Measurements from ENCODE around the gene RAB6A.

The RAB6A gene

DNA sequence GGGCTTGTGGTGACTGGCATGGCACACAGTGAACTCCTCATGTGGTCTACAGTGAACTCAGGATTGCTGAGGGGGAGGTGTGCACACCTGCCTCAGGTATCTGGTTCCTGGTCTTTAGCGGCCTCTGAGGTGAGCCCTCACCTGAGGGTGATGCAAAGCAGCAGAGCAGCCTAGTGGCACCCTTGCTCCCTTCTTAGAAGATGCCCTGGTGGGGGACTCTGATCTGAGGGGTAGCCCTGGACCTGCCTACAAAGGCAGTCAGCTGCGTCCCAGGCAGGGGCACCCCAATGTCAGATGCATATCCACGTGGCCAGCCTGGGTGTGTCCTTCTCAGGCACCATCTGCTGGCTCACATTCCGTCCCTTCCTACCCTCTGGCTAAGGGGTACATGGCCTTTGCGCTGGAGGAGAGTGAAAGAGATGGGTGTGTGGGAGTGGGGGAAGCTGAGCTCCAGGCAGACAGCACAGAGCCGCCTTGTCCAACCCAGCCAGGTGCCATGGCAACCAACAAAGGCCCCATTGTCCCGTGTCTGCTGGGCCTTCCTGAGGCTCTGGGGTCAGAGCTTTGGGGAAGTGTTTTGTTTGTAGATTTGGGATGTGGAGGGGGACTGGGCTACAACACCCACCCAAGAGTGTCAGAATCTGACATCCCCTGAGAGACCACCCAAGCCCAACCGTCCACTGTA is 108.7 kb downstream of the RAB6A start:
- no peak for DNase-seq

DNA sequence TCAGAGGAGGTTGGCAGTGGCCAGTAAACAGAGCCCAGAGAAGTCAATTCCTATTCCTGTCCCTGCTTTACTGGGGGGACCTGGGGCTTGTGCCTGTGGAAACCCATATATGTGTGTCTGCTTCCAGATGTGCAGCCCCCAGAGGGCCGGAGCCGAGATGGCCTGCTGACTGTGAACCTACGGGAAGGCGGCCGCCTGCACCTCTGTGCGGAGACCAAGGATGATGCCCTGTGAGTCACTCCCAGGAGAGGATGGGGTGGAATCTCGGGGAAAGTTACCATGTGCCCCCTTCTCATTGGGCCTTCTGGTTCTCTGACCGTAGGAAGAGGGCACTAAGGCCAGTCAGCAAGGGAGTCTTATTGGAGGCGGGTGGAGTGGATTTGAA is 109.2 kb downstream of the RAB6A start:
- no peak for DNase-seq

DNA sequence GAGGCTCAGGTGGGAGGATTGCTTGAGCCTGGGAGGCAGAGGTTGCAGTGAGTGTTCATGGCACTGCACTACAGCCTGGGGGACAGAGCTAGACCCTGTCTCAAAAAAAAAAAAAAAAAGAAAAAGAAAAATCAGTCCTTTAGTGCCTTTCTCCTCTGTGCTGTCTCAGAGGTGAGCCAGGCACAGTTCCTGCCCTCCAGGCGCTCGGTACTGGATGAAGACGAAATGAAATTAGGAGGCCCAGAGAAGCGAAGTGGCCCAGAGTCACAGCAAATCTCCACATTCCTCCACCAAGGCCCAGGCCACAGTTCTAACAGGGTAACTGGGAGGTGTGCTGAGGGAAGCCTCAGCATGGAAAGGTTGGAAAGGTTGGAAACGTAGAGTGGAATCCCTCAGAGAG is 109.6 kb downstream of the RAB6A start:
- DNase-seq: no peak

DNA sequence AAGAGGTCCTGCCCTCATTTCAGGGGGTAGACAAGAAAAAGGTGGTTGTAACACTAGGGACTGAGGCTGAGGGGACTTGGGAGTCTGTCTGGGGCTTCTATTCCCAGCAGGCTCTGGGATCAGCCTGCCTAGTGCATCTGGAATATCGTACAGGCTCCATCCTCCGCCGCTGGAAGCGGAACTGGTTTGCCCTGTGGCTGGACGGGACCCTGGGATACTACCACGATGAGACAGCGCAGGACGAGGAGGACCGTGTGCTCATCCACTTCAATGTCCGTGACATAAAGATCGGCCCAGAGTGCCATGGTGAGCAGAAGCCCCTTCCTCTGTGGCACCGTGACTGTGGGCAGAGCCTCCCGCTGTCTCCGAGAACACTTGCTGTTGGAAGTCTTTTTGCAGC is 110.5 kb downstream of the RAB6A start:
- DNase-seq: no peak

DNA sequence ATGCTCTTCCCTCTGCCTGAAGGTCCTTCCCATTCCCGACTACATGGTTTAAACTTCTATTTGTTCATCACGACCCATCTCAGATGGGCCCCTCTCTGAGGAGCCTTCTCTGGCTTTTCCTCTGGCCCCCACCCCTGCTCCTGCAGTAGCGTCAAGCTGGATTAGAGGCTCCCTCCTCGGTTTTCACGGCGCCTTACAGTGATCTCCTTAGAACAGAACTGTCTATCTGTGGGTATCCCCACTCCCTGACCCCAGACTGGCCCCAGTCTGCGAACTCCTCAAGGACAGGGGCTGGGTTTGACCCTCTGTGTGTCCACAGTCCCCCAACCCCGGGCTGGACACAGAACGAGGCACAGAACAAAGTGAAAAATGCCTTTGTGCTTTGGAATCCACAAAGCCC is 111.7 kb downstream of the RAB6A start:
- no peak for DNase-seq

DNA sequence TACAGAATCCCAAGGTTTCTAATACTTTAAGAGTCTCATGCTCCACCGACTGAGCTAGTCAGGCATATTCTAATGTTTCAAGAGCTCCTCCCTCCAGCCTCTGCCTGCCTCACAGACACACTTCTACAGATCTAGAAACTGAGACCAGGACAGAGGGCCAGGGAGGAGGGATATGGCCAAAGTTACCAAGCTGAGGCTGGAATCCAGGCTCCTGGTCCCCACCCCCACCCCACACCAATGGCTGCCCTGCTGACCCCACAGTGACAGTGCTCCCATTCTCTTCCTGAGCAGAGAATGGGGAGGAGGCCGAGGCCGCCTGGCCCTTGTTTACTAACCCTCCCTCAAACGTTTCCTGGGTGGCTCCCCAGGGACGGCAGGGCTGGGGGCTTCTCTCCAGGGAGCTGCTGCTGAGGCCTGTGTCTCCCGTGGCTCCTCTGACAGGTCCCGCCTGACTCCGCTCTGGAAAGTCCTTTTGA is 112.3 kb downstream of the RAB6A start:
- peak; percentile 32 for DNase-seq

DNA sequence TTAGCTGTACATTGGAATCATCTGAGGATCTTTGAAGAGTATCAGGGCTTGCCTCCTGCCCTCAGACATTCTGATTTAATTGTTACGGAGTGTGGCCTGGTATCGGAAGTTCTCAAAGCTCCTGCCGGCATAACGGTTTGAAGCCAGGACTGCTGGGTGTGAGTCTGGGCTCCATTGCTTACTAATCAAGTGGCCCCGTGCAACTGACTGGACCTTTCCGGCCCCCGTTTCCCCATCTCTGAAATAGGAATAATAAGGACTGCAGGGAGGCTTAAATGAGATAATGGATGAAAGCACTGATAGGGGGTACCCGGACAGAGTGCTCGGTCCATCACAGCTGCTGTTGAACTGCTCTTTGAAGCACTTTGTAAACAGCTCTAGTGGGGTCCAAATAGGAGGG is 112.8 kb downstream of the RAB6A start:
- DNase-seq: no peak

DNA sequence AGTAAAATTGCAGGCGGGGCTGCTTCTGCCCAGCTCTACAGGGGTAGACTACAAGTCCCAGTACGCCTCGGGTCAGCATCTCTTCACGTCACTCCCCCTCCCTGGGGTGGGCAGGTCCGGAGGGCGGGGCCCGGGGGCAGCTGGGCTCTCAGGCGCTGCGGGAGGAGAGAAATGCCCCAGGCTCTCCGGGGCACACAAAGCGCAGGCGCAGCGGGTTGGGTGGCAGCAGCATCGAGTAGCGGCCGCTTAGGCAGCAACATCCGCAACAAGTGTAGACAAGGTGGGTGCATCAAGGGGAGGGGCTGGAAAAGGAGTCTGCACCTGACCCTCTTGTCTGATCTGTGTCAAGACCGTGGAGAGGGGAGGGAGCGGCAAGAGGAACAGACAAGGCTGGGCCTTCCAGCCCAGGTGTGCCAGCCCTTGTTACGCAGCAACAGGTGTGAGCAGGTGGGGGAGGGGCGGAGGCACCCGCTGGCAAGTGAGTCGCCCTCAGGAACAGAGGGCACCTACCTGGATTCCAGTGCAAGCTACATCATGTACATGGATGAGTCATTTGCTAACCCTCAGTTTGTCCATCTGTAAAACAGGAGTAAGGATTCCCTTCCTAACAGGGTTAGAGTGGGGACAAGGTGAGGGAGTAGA is 113.3 kb downstream of the RAB6A start:
- DNase-seq: peak; percentile 96

DNA sequence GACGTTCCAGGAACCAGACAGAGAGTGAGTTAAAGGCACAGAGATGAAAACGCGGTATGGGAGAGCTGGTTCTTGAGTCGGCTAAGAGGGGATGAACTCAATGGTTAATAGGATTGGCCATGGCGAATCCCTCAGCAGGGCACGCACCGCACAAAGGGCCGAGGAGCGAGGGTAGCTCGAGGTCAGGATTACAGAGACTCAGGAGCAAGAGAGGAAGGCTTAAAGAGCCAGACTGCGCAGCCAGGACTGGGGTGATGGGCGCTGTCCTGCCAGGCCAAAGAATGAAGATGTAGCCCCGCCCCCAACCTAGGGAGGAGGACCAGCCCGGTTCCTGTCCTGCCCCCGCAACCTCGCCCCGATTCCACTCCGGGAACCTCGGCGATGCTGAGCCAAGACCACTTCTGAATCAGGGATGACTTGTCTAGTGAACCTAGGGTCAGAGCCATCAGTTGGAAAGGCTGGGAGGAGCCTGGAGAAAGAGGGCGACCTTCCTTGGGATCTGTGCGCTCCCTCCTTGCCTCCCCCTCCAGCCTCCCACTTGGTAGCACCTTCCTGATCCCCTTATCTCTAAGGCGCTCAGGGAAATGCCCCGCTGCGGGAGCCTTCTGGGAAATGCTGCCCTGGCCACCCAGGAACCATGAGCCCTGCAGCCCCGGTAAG is 114.8 kb downstream of the RAB6A start, which contains the start of gene PLEKHB1:
Gene PLEKHB1 (plus strand): TSS at position 610 of the 660 bp plus-strand sequence. CDS start 28 bp downstream, at position 638.
- no peak for DNase-seq

DNA sequence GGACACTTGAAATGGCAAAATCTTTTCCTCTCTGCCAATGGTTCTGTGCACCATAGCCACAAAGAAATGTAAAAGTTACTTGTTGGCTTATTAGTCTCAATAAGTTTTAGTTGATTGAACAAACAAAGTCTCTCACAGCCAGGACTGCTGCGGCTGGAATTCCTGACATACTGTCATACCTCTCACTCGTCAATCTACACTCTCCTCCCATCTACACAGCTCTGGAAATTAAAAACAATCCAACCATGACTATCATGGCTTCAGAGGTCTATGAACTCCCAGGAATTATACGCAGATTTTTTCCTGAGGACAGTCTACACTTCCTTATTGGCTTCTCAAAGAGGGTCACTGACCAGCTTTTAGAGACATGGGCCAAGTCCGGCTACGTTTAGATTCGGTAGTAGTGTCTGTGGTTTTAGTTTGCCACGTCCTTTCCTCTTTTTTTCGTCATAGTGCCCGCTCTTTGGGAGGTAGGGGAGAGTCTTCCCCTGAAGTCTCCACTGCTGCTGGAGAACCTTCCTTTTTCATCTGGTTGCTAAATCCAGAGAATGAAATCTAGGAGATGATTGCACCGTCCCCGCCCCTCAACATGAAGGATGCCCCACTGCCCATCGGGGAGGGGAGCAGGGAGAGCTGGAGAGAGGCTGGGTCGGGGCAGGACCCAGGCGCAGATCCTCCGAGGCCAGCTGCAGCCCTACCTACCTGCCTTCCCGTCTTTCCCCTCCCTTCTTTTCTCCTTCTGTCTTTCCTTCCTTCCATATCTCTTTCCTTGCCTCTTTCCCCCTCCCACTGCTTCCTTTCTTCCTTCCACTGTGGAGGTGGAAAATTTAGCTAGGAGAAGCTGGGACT is 115.5 kb downstream of the RAB6A start:
- no peak for DNase-seq

DNA sequence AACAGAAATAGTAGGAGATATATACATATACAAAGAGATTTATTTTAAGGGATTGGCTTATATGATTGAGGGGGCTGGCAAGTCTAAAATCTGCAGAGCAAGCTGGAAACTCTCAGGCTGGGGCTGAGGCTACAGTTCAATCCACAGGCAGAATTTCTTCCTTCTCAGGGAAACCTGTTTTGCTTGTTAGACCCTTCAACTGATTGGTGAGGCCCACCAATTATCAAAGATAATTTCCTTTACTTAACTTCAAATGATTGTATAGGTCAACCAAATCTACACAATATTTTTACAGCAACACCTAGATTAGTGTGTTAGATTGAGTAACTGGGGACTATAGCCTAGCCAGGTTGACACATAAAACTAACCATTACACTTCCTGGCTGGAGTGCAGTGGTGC is 119.2 kb downstream of the RAB6A start:
- no peak for DNase-seq

DNA sequence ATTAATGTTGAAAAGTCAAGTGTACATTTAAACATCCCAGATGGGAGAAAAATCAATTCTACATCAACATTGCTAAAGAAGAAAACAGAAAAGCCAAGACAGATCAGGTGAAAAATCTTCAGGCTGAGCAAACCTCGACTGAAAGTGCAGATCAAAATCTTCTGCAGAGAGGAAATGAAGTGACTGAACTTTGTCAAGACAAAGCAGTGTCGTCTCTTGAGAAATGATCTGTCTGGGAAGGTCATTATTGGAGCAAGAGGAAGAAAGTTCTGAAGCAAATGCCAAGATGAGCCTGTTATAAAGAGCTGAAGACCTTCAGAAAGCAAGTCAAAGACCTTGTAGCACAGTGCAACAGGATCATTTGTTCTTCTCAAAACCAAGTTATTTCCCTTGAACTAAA is 120.3 kb downstream of the RAB6A start:
- no peak for DNase-seq

DNA sequence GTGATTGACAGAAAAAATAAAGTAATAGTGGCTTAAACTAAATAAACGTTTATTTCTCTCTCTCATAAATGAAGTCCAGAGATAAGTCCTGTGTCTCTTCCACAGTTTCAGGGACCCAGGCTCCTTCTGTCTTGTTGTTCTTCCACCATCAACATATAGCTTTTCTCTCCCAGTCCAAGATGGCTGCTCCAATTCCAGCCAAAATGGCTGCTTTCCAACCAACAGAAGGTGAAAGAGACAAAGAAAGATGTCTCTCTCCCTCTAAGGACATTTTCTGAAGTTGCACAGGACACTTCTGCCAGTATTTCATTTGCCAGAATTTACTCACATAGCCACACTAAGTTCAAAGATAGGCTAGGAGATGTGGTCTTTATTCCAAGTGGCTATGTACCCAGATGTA is 123.9 kb downstream of the RAB6A start:
- no peak for DNase-seq

DNA sequence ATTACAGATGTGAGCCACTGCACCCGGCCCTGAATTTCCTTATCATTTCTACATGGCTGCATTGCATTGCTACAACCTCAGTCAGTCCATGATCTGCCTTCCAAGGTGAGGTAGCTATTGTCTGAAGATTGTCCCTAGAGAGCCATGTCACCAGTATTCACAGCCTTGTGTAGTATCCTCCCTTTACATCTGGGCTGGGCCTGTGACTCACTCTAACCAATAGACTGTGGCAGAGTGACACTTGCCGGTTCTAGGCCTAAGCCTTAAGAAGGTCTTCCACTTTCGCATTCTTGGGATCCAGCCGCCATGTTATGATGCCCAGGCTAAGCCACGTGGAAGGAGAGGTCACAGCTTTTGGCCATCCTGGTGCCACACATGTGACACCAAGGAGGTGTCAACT is 124.6 kb downstream of the RAB6A start:
- no peak for DNase-seq

DNA sequence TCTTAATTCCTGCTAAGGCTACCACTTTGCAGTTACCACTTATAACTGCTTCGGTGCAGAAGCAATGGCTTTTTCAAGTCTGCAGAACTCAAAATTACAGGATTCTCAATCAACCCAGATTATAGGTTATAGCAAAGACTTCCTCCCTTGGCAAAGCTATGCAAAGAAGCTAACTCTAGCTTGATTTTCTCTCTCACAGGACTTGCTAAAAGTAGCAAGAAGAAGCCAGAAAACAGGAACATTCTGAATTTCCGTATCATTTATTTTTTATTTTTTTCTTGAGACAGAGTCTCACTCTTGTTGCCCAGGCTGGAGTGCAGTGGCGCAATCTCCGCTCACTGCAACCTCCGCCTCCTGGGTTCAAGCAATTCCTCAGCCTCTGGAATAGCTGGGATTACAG is 125.2 kb downstream of the RAB6A start:
- DNase-seq: no peak

DNA sequence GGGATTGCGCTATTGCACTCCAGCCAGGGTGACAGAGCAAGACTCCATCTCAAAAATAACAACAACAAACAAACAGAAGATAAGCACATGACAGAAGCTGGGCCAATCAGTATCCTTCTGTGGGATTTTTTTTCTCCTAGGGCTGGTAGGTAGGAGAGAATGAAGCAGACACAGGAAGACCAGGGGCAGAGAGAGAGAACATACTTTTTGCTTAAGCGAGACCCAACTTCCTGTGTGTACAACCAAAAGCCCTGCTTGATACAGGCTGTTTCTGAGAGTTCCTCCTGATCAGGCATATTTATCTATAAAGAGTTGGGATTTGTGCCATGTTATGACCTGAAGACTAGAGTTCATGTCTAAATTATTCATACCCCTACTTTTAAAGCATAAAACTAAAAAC is 126.9 kb downstream of the RAB6A start:
- DNase-seq: no peak

DNA sequence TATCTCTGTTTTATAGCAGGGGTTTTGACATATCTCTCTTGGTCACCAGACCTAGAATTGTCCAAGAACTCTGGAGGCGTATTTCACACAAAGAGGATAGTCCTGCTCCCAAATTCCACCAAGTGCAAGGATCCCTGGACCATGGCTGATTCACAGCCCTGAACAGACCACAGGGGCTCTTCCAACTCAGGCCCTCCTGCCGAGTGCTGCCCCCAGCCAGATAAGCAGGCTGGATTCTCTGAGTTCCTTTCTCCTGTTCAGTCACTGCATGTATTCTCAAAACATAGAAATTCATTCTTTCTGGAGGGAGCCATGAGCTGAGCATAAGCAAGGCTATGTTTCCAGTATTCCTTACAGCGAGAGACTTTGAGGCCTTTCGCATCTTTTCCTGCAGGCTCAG is 127.9 kb downstream of the RAB6A start:
- DNase-seq: no peak

DNA sequence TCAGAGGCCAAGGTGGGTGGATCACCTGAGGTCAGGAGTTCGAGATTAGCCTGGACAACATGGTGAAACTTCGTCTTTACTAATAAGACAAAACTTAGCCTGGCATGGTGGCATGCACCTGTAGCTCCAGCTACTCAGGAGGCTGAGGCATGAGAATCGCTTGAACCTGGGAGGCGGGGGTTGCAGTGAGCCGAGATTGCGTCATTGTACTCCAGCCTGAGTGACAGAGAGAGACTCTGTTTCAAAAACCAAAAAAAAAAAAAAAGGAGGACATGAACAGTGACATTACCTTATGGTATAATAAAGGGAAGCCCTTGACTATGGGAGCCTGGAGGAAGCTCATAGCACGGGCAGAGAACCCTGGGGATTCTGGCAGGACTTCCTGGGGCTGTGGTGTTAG is 131.0 kb downstream of the RAB6A start:
- DNase-seq: no peak

DNA sequence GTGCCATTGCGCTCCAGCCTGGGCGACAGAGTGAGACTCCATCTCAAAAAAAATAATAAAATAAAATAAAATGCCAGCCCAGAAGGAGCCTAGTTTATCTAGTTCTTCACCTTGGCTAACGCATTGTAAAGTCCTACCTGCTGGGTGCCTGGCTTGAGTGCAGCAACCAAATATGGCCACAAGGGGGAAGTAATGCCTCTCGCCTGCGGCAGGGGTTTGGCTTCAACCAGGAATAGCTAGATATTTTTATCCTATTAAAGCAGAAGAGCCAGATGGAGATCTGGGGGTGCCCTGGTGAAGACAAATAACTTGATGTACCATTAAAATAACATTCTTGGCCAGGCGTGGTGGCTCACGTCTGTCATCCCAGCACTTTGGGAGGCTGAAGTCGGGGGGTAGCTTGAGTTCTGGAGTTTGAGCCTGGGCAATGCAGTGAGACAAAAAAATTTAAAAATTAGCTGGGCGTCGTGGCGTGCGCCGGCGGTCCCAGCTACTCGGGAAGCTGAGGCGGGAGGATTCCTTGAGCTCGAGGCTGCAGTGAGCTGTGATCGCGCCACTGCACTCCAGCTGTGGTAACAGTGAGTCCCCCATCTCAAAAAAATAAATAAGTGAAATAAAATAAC is 135.1 kb downstream of the RAB6A start:
- peak; percentile 71 for DNase-seq
